Stimulated activated CD4-positive, alpha-beta T cell treated with anti-CD3 and anti-CD28 coated beads, Interleukin-1b, Interleukin-23, amount 100 ng/mL, for 48 hours (primary cell): ENCODE measurements around the gene WASF3.

Experiments
- DNase-seq: peaks from one replicate; pipeline ENCODE4 v3.0.0-alpha.2; 2020

Gene WASF3

DNA sequence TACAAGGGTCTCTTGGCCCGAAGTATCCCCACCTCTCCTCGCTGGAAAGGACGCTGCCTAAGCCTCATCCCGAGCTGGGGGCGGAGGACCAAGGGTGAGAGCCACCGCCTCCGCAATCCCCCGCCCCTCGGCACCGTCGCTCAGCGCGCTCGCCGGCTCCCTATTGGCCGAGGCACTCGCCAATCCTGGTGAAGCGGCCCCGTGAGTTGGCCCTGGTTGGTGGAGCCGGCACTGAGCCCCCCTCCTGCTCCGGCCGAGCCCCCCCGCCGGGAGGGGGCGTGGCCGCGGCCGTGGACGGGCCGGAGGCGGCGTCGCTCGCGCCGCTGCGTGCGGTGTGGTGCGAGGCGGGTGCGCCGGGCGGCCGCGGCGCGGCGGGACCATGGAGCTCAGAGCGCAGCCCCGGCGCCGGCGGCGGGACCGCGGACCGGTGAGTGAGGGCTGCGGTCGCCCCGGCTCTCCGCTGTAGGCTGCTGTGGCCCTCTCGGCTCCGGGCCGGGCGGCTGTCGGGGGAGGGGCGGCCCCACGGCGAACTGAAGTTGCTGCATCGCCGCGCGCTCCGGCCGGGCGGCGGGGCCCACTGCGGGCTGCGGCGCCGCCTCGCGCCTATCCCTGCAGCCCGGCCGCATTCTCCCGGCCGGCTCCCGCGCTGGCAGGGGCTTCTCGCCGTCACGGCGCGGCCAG, at the start of gene WASF3:
TSS of gene WASF3 (plus strand) at position 291 of the 681 bp plus-strand sequence. CDS start 84,588 bp downstream, outside the sequence.
- DNase-seq: peak; percentile 43

DNA sequence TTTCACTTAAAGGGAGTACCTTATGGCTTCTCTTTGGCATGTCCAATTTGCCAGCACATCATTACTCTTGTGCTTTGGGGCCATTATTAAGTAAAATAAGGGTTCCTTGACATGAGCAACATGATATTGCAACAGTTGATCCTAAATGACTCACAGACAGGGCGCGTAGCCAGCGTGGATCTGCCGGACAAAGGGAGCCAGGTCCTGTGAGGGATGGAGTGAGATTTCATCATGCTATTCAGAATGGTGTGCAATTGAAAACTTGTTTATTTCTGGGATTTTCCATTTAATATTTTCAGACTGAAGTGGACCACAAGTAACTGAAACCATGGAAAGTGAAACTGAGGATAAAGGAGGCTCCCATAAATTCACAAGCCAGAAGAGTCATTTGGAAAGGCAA, 48.6 kb upstream of the WASF3 start:
- DNase-seq: no peak

- no peak for DNase-seq
These were observed 48.0 kb upstream of the WASF3 start for GRCh38 chr13:26509491-26509890.

GRCh38 chr13:26513931-26514330, 43.6 kb upstream of the WASF3 start:
- DNase-seq: no peak

DNA sequence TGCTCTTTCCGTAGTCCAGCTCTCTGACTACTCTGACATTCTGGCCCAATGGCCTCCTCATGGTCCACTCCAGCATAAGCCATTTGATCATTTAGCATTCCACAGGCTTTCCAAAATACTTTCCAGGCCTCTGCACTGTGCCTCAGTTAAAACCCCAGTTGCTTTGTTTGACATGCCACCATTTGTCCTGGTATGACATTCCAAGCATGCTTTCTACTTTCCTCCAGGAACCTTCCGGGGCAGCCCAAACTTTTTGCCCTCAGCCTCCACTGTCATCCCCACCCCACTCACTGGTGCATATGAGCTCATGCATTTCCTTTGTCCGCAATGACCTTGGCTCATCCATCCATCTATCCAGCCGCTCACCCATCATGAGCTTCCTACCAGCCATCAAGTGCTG, 41.8 kb upstream of the WASF3 start:
- DNase-seq: no peak

DNA sequence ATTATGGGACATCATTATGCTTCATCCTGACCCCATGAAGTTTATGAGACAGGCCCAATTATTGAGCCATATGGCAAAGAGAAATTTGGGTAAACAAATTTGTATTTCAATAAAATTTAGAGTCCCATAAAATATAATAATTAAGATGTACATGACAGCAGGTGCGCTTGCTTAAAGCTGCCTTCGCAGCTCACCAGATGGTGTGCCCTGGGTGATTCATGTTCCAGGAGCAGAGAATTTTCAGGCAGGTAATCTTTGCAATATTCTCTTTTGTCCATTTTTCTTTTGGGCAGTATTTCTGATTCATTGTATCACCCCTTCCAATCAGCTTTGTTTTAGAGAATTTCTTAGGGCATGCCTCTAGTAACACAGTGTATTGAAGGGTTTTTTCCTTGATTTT, 39.5 kb upstream of the WASF3 start:
- no peak for DNase-seq

- DNase-seq: no peak
These were observed 39.0 kb upstream of the WASF3 start for GRCh38 chr13:26518451-26518959.

GRCh38 chr13:26522571-26522970, 34.9 kb upstream of the WASF3 start:
- no peak for DNase-seq

DNA sequence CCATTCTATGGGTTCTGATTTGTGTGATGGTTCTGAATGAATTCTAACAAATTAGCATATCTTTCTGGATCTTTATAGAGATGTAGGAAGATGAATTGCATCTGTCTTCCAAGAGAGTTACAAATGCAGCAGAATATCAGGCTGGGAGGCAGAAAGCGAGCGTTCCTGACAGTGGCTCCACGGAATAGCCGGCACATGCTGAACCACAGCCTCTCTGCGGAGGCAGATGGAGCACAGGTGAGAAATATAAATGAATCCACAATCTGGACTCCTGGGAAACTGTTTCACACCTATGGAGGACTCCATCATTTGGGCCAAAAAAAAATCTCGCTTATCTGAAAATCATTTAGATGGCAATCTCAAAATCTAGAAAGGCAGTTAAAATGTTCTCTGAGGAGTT, 34.5 kb upstream of the WASF3 start:
- DNase-seq: no peak

- no peak for DNase-seq
These were observed 32.0 kb upstream of the WASF3 start for GRCh38 chr13:26525528-26525927.

DNA sequence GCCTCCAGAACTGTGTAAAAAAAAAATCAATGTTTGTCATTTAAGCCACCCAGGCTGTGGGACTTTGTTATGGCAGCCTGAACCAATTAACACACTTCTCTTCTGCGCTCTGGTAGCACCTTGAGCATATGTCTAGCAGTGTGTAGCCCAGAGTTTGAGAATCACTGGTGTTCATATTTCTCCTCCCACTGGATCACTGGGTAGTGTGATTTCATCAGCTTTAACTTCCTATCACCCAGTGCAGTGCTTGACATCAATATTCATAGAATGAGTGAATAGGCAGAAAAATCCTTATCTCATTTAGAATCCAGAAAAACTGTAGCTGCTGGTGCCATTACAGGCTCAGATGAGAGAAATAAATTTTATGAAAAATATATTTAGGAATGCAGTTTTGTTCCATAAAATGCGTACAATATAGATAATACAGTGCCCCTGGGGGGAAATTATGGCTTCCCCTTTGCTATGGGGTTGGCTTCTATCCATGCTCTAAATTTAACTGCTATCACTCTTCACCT, 30.7 kb upstream of the WASF3 start:
- DNase-seq: no peak

DNA sequence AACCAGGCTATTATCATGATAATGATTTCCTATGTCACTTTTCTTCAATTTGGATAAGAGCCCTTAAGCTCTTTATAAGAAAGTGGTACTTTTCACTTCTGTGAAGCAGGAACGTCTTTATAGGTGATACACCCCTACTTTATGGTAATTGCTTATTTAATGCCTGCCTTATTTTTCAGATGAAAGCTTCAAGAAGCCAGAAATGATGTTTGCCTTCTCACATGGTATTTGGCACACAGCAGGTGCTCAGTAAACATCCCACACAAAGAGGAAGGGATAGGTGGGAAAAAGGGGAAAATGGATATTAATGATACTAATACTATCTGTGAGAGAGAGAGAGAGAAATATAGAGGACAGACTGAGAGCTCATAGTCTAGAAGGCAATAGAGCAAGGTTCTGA, 29.0 kb upstream of the WASF3 start:
- no peak for DNase-seq

GRCh38 chr13:26529441-26529840, 28.0 kb upstream of the WASF3 start:
- peak; percentile 20 for DNase-seq

GRCh38 chr13:26531742-26532141, 25.7 kb upstream of the WASF3 start:
- no peak for DNase-seq

- no peak for DNase-seq
These were observed 23.3 kb upstream of the WASF3 start for GRCh38 chr13:26534036-26534726.

GRCh38 chr13:26538363-26539317, 18.8 kb upstream of the WASF3 start:
- DNase-seq: no peak

GRCh38 chr13:26539738-26540292, 17.7 kb upstream of the WASF3 start:
- no peak for DNase-seq

DNA sequence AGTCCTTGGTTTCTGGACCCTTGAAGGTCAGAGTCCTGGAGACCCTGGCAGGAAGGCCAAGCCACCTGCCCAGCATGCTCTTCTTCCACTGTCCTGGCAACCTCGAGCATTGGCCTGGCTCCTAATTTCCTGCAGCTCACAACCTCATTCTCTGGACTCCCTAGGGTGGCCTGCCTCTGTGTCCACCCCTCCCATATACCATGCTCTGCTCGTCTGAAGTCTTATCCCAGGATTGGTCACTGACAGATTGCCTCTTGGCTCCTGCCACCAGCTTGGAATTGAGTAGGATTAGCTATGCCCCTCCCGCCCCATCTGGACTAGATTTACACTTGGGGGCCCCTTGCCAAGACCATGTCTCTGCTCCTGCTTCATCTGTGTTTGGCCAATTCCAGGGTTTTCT, 17.1 kb upstream of the WASF3 start:
- DNase-seq: no peak

GRCh38 chr13:26541041-26541440, 16.4 kb upstream of the WASF3 start:
- DNase-seq: no peak

GRCh38 chr13:26541678-26542568, 15.6 kb upstream of the WASF3 start:
- DNase-seq: no peak

- DNase-seq: no peak
These were observed 12.8 kb upstream of the WASF3 start for GRCh38 chr13:26544707-26545106.
